A549 (cell line): ENCODE measurements around the gene OR13A1. TPM values are rescaled to one million over a fixed set of nuclear protein-coding genes. Genes with fewer than 3 reads are reported as not detected.
"Not testable (repeated sequence)": the region's sequence is repeated elsewhere in the genome, so short reads cannot be mapped to it uniquely, and the experiment has no call there.

Experiments
- ATAC-seq, 2 experiments: fragments of 200-7000 bp in 1 of 2; fragments of >200 bp in 1 of 2; cut with Nextera tagmentation in 1 of 2; cut with Tn5 transposase in 1 of 2; 3 replicates each; pipeline versions ENCODE4 v1.8.0 to v1.9.1; 2018 to 2020; ENCODE audit warnings: mild to moderate bottlenecking in 1 of 2, moderate library complexity in 1 of 2
- CTCF ChIA-PET: fragments of 300-600 bp; sonication (Branson Sonifier 250); formaldehyde crosslinking; extraction: SDS; loops from one replicate; lab custom pipeline; 2021; ENCODE audit warnings: antibody characterized with exemption, inconsistent platforms; lab: Yijun Ruan, JAX
- POLR2A ChIA-PET: fragments of 350-600 bp; formaldehyde crosslinking; extraction: SDS; loops from one replicate; lab custom pipeline; 2021; ENCODE audit warnings: antibody characterized with exemption, inconsistent platforms; lab: Yijun Ruan, JAX
- DNase-seq, 2 experiments: peaks; one replicate each; pipeline versions ENCODE4 v3.0.0 to v3.0.0-alpha.2; 2011 to 2016; ENCODE audit warnings: low read depth in 1 of 2, low spot score in 1 of 2
- FAIRE-seq: peaks from 2 replicates; lab custom pipeline; 2011; peaks lifted over from hg19 to GRCh38; lab: Jason Lieb, UNC
- H3K27ac ChIP-seq, 2 experiments: fragments of >200 bp; sonication (Bioruptor Twin); formaldehyde crosslinking; 3 replicates each; pipeline ENCODE4 v1.5.1; 2016 to 2017
- H3K4me1 ChIP-seq: fragments of >200 bp; sonication (Bioruptor Twin); formaldehyde crosslinking; 3 replicates; pipeline ENCODE4 v1.6.1; 2016
- H3K4me2 ChIP-seq: fragments of >200 bp; sonication (Bioruptor Twin); formaldehyde crosslinking; 3 replicates; pipeline ENCODE4 v1.6.1; 2016
- H3K4me3 ChIP-seq: fragments of >200 bp; sonication (Bioruptor Twin); formaldehyde crosslinking; 3 replicates; pipeline ENCODE4 v1.5.1; 2016
- H3K9me3 ChIP-seq: fragments of >200 bp; sonication (Bioruptor Twin); formaldehyde crosslinking; 3 replicates; pipeline ENCODE4 v1.6.1; 2016
- FOSB ChIP-seq: fragments of 250-450 bp; sonication (Bioruptor Pico); IDR thresholded peaks from 2 replicates; pipeline ENCODE4 v1.5.0; 2020; ENCODE audit warnings: mild to moderate bottlenecking, moderate library complexity
- FOSL2 ChIP-seq, 2 experiments: fragments of 450-650 bp in 1 of 2; fragments of >200 bp in 1 of 2; sonication (Bioruptor Twin) in 1 of 2; formaldehyde crosslinking; IDR thresholded peaks; 2 replicates each; pipeline versions ENCODE4 v1.5.0 to v1.6.1; 2016 to 2020; ENCODE audit warnings: mild to moderate bottlenecking in 1 of 2, moderate library complexity in 1 of 2
- GATA3 ChIP-seq: IDR thresholded peaks from 2 replicates; pipeline ENCODE4 v1.6.1; 2012; ENCODE audit warnings: borderline replicate concordance
- HDAC2 ChIP-seq: fragments of 200-600 bp; sonication (generic); IDR thresholded peaks from 2 replicates; pipeline ENCODE4 v1.6.1; 2016
- HES2 ChIP-seq: fragments of >200 bp; sonication (Bioruptor Twin); formaldehyde crosslinking; IDR thresholded peaks from 2 replicates; pipeline ENCODE4 v1.6.1; 2016
- HOXB13 ChIP-seq: fragments of 250-450 bp; sonication (Bioruptor Pico); IDR thresholded peaks from 2 replicates; pipeline ENCODE4 v1.5.0; 2020; ENCODE audit warnings: low read depth, mild to moderate bottlenecking, moderate library complexity
- JUN ChIP-seq, 2 experiments: fragments of >200 bp; sonication (Bioruptor Twin); formaldehyde crosslinking; IDR thresholded peaks; 2 replicates in 1 of 2; 3 replicates in 1 of 2; pipeline ENCODE4 v1.6.1; 2016 to 2017
- JUNB ChIP-seq: fragments of >200 bp; sonication (Bioruptor Twin); formaldehyde crosslinking; IDR thresholded peaks from 2 replicates; pipeline ENCODE4 v1.6.1; 2016
- KDM1A ChIP-seq: fragments of 200-600 bp; sonication (generic); IDR thresholded peaks from 2 replicates; pipeline ENCODE4 v1.6.1; 2016; ENCODE audit warnings: low read depth, mild to moderate bottlenecking
- MAX ChIP-seq: IDR thresholded peaks from 2 replicates; pipeline ENCODE4 v1.6.1; 2012
- MAZ ChIP-seq: fragments of 150-350 bp; IDR thresholded peaks from 2 replicates; pipeline ENCODE4 v1.6.1; 2014; ENCODE audit warnings: antibody characterized with exemption, low read depth, low read length, borderline replicate concordance
- NFE2L2 ChIP-seq: fragments of 150-350 bp; conservative IDR thresholded peaks from 2 replicates; pipeline ENCODE4 v1.6.1; 2014; ENCODE audit warnings: low read length
- NPAS2 ChIP-seq: fragments of 250-450 bp; sonication (Bioruptor Pico); IDR thresholded peaks from 2 replicates; pipeline ENCODE4 v1.8.0; 2022; ENCODE audit warnings: mild to moderate bottlenecking, moderate library complexity, borderline replicate concordance
- NR3C1 ChIP-seq: fragments of >200 bp; sonication (Bioruptor Twin); formaldehyde crosslinking; IDR thresholded peaks from 3 replicates; pipeline ENCODE4 v1.6.1; 2017
- POLR2AphosphoS2 ChIP-seq: conservative IDR thresholded peaks from 2 replicates; pipeline ENCODE4 v1.6.1; 2012; ENCODE audit warnings: low read length, improper control_type of control experiment, inconsistent platforms
- REST ChIP-seq: fragments of 200-600 bp; sonication (generic); IDR thresholded peaks from 2 replicates; pipeline ENCODE4 v1.6.1; 2016; ENCODE audit warnings: antibody characterized with exemption, mild to moderate bottlenecking, moderate library complexity
- SMC3 ChIP-seq: fragments of >200 bp; sonication (Bioruptor Twin); formaldehyde crosslinking; IDR thresholded peaks from 3 replicates; pipeline ENCODE4 v1.6.1; 2018; ENCODE audit warnings: inconsistent platforms
- TP53 ChIP-seq: fragments of 250-450 bp; sonication (Bioruptor Pico); IDR thresholded peaks from 2 replicates; pipeline ENCODE4 v1.5.0; 2021; ENCODE audit warnings: mild to moderate bottlenecking, moderate library complexity
- WGBS: methylation state at CpG from one replicate; pipeline ENCODE4 v1.1.6; 2017; ENCODE audit errors: missing lambda C conversion rate; 5-methylcytosine and 5-hydroxymethylcytosine counted together
- polyA plus RNA-seq, 4 experiments: library from polyadenylated mRNA; depleted of rRNA in 3 of 4; stranded (reverse); fragments of >200 nt; fragmentation: RNase III in 1 of 4; extraction: RNeasy Plus Mini Kit Qiagen cat#74134 plus additional on column Dnase treatment in 1 of 4; gene quantifications; 2 replicates in 3 of 4; 3 replicates in 1 of 4; pipeline ENCODE4 v1.2.3, GENCODE V29; 2011 to 2017

The OR13A1 gene
- polyA plus RNA-seq, 2 of the 4 experiments (the other 2 are of a cell fraction), result 0.04 TPM; not detected in 1

- ChIA-PET CTCF (interaction anchor here (0.7 kb wide), 1 partner anchor 59 kb away, joined by 3 read pairs; no protein-coding TSS in a partner anchor), POLR2A (no interaction called here)
- H3K27ac ChIP-seq, result no peak overlapping the region
- no peak for FAIRE-seq
- no peaks in the 10 kb centered on the region for H3K9me3 ChIP-seq
- TF ChIP-seq JUN (IDR thresholded peaks at IDR 0.05) (no peak), SMC3 (no peak), HES2 (no peak), JUNB (no peak), HOXB13 (CRISPR knock-in tag) (no peak), NFE2L2 (no peak)
- no peak overlapping the region for H3K4me3 ChIP-seq
- ATAC-seq, result no peak; a peak in 1 of 6 replicates
- H3K4me2 ChIP-seq, result no peak overlapping the region
- H3K4me1 ChIP-seq, result no peaks in the 10 kb centered on the region
- DNase-seq, result no peak
Measured at GRCh38 chr10:45308707-45309106, 6.7 kb downstream of the OR13A1 start.

GRCh38 chr10:45302573-45302972 lies 12.8 kb downstream of the OR13A1 start:
- H3K4me2 ChIP-seq, result no peak overlapping the region
- ChIA-PET CTCF (no interaction called here), POLR2A (no interaction called here)
- no peaks in the 10 kb centered on the region for H3K9me3 ChIP-seq
- no peaks in the 10 kb centered on the region for H3K4me1 ChIP-seq
- FAIRE-seq (no peak), ATAC-seq (no peak), DNase-seq (no peak)
- no peak overlapping the region for H3K27ac ChIP-seq
- no peak for TF ChIP-seq FOSL2 (IDR thresholded peaks at IDR 0.05)
- TF ChIP-seq FOSL2 (CRISPR knock-in tag; IDR thresholded peaks at IDR 0.05), result no peak
- TF ChIP-seq REST, result no peak
- no peak for TF ChIP-seq HDAC2
- no peak for TF ChIP-seq KDM1A
- no peak for TF ChIP-seq HOXB13 (CRISPR knock-in tag)
- TF ChIP-seq TP53 (CRISPR knock-in tag), result no peak
- no peak for TF ChIP-seq POLR2AphosphoS2
- TF ChIP-seq MAZ, result no peak
- TF ChIP-seq HES2, result no peak
- TF ChIP-seq GATA3, result no peak
- TF ChIP-seq NR3C1, result no peak
- no peak for TF ChIP-seq MAX
- no peak for TF ChIP-seq NPAS2 (CRISPR knock-in tag)
- no peak for TF ChIP-seq FOSB (CRISPR knock-in tag)
- H3K4me3 ChIP-seq, result no peak overlapping the region
- 13% methylated on average over 3 of the region's 3 CpGs for WGBS

GRCh38 chr10:45298341-45298955 lies 17.0 kb downstream of the OR13A1 start:
- WGBS, result 8% methylated on average over 4 of the region's 4 CpGs
- ATAC-seq, H3K27ac ChIP-seq: not testable (repeated sequence)

More at GRCh38 chr10:45298341-45298955, 17.0 kb downstream of the OR13A1 start:
- H3K4me2 ChIP-seq, H3K4me3 ChIP-seq, DNase-seq, POLR2A ChIA-PET, H3K9me3 ChIP-seq, H3K4me1 ChIP-seq, CTCF ChIA-PET, FAIRE-seq: not testable (repeated sequence)
